Mesenteric fat pad (tissue), 1 donor: ENCODE data around the gene CUL1. TPM values are rescaled to one million over a fixed set of nuclear protein-coding genes. Genes with fewer than 3 reads are reported as not detected.

Experiments
- DNase-seq: peaks from one replicate; pipeline ENCODE4 v3.0.0-alpha.2; 2020; ENCODE audit warnings: low spot score
- total RNA-seq: library from RNA; stranded (reverse); fragmentation: NEBNext Ultra II Directional; extraction: Animal tissue kit (Norgen Biotek cat#: 25700); gene quantifications from one replicate; pipeline ENCODE4 v1.2.1, GENCODE V29; 2021
- donor health status: DM: yes; HTN: yes; CAD: no.

CUL1 gene
- total RNA-seq, 1 donor from 2014 or later = 50.6 TPM

- no peak for DNase-seq
Observed at GRCh38 chr7:148717266-148717793, 18.6 kb downstream of the CUL1 start.

GRCh38 chr7:148718431-148718830 is 19.7 kb downstream of the CUL1 start:
- DNase-seq = no peak

GRCh38 chr7:148719753-148720152 is 21.1 kb downstream of the CUL1 start:
- no peak for DNase-seq

GRCh38 chr7:148720472-148720871 is 21.8 kb downstream of the CUL1 start:
- no peak for DNase-seq

GRCh38 chr7:148721390-148721789 is 22.7 kb downstream of the CUL1 start:
- no peak for DNase-seq

GRCh38 chr7:148722340-148723165 is 23.9 kb downstream of the CUL1 start:
- no peak for DNase-seq

- DNase-seq = no peak
Observed at GRCh38 chr7:148723166-148723559, 24.5 kb downstream of the CUL1 start.

- DNase-seq = no peak
Observed at GRCh38 chr7:148723846-148724245, 25.1 kb downstream of the CUL1 start.

- no peak for DNase-seq
Observed at GRCh38 chr7:148726385-148726784, 27.7 kb downstream of the CUL1 start.

- no peak for DNase-seq
Observed at GRCh38 chr7:148727501-148728278, 29.0 kb downstream of the CUL1 start.

- no peak for DNase-seq
Observed at GRCh38 chr7:148729984-148730733, 31.5 kb downstream of the CUL1 start.

- DNase-seq = no peak
Observed at GRCh38 chr7:148732862-148733261, 34.2 kb downstream of the CUL1 start.

- DNase-seq = no peak
Observed at GRCh38 chr7:148733496-148733895, 34.8 kb downstream of the CUL1 start.

- DNase-seq = no peak
Observed at GRCh38 chr7:148735141-148735540, 36.4 kb downstream of the CUL1 start.

- no peak for DNase-seq
Observed at GRCh38 chr7:148735967-148736366, 37.3 kb downstream of the CUL1 start.

GRCh38 chr7:148738737-148739535 is 40.2 kb downstream of the CUL1 start:
- DNase-seq = no peak

- no peak for DNase-seq
Observed at GRCh38 chr7:148746135-148746534, 47.4 kb downstream of the CUL1 start.

GRCh38 chr7:148747274-148747673 is 48.6 kb downstream of the CUL1 start:
- DNase-seq = no peak

- DNase-seq = no peak
Observed at GRCh38 chr7:148750442-148751355, 52.0 kb downstream of the CUL1 start.

- no peak for DNase-seq
Observed at GRCh38 chr7:148753224-148753623, 54.5 kb downstream of the CUL1 start.
